GM12801 (cell line): ENCODE results near the gene PREB.

Experiments
- CTCF ChIP-seq: IDR thresholded peaks from one replicate; pipeline ENCODE4 v1.5.1; 2011; ENCODE audit warnings: control low read depth; ENCODE audit not compliant: insufficient read length; ENCODE audit errors: extremely low read depth

The PREB gene

GRCh38 chr2:27158468-27158867 is 24.0 kb upstream of the PREB start:
- no peak for TF ChIP-seq CTCF

GRCh38 chr2:27155069-27155520 is 20.7 kb upstream of the PREB start:
- TF ChIP-seq CTCF, result no peak

GRCh38 chr2:27154488-27154887 is 20.1 kb upstream of the PREB start:
- no peak for TF ChIP-seq CTCF

- no peak for TF ChIP-seq CTCF
These were observed 18.5 kb upstream of the PREB start for GRCh38 chr2:27152796-27153464.

- TF ChIP-seq CTCF, result no peak
These were observed 17.8 kb upstream of the PREB start for GRCh38 chr2:27152102-27152795.

- no peak for TF ChIP-seq CTCF
These were observed 16.3 kb upstream of the PREB start for GRCh38 chr2:27150639-27151230.

GRCh38 chr2:27149570-27150405 is 15.4 kb upstream of the PREB start:
- TF ChIP-seq CTCF, result no peak
